Sciatic nerve (tissue), 2 donors: ENCODE results near the gene RALGDS. TPM values are rescaled to one million over a fixed set of nuclear protein-coding genes. Genes with fewer than 3 reads are reported as not detected.
"Not testable (repeated sequence)": the region's sequence is repeated elsewhere in the genome, so short reads cannot be mapped to it uniquely, and the experiment has no call there.

ENCODE experiments used
- ATAC-seq: fragments of 200-7000 bp; cut with Tn5 transposase; one replicate; pipeline ENCODE4 v1.9.1; 2020; ENCODE audit warnings: mild to moderate bottlenecking, moderate library complexity
- DNase-seq: peaks from one replicate; pipeline ENCODE4 v3.0.0-alpha.2; 2020; ENCODE audit warnings: low spot score
- intact Hi-C: fragments of 100-400 bp; cut with DNase I; formaldehyde crosslinking; loops from one replicate; pipeline ENCODE4 v1.14.2; 2022
- total RNA-seq: library from RNA; stranded (reverse); fragmentation: NEBNext Ultra II Directional; extraction: Animal tissue kit (Norgen Biotek cat#: 25700); gene quantifications from one replicate; pipeline ENCODE4 v1.2.1, GENCODE V29; 2021
- donor health status: DM: no; HTN: no; CAD: no.
- donor health status: DM: no; HTN: no; CAD: no.

RALGDS gene
- total RNA-seq: 59.7 TPM

GRCh38 chr9:133121198-133121914 is at the start of gene RALGDS:
RALGDS (minus strand) TSS chr9:133121240; CDS start chr9:133121154, 86 bp downstream.
- intact Hi-C loops: no loop called here
- ATAC-seq: peak; percentile 86
- DNase-seq: peak; percentile 94

- DNase-seq: no peak
- ATAC-seq: peak; percentile 33
- intact Hi-C loops: no loop called here
These were observed 49.7 kb upstream of the RALGDS start for GRCh38 chr9:133170716-133171115.

GRCh38 chr9:133169687-133170086 is 48.6 kb upstream of the RALGDS start:
- intact Hi-C loops, DNase-seq, ATAC-seq: not testable (repeated sequence)

- ATAC-seq: no peak
- DNase-seq: no peak
- intact Hi-C loops: no loop called here
These were observed 48.1 kb upstream of the RALGDS start for GRCh38 chr9:133169102-133169501.

GRCh38 chr9:133168432-133168831 is 47.4 kb upstream of the RALGDS start:
- ATAC-seq (no peak), DNase-seq (no peak)
- intact Hi-C loops: no loop called here

GRCh38 chr9:133167769-133168168 is 46.7 kb upstream of the RALGDS start:
- ATAC-seq (no peak), DNase-seq (peak; percentile 42)
- intact Hi-C loops: no loop called here

GRCh38 chr9:133167096-133167730 is 46.2 kb upstream of the RALGDS start:
- DNase-seq (peak; percentile 51), ATAC-seq (no peak)
- intact Hi-C loops: no loop called here

GRCh38 chr9:133166392-133166791 is 45.4 kb upstream of the RALGDS start:
- intact Hi-C loops: no loop called here
- no peak for ATAC-seq
- DNase-seq: peak; percentile 48

GRCh38 chr9:133165452-133165730 is 44.4 kb upstream of the RALGDS start:
- DNase-seq (no peak), ATAC-seq (no peak)
- intact Hi-C loops: no loop called here

GRCh38 chr9:133164191-133164590 is 43.2 kb upstream of the RALGDS start:
- no peak for ATAC-seq
- no peak for DNase-seq
- intact Hi-C loops: no loop called here

- intact Hi-C loops: no loop called here
- DNase-seq: peak; percentile 84
These were observed 42.6 kb upstream of the RALGDS start, which contains the start of gene GBGT1 for GRCh38 chr9:133163504-133164172. GBGT1 (minus strand) TSS chr9:133163914; CDS start chr9:133162412, 1,502 bp downstream.

GRCh38 chr9:133162861-133163503 is 41.9 kb upstream of the RALGDS start:
- DNase-seq (peak; percentile 64), ATAC-seq (peak; percentile 7)
- intact Hi-C loops: no loop called here

More at GRCh38 chr9:133163504-133164172, 42.6 kb upstream of the RALGDS start, which contains the start of gene GBGT1:
- peak; percentile 72 for ATAC-seq

GRCh38 chr9:133161547-133161950 is 40.5 kb upstream of the RALGDS start:
- ATAC-seq: no peak
- DNase-seq: peak; percentile 45
- intact Hi-C loops: no loop called here

GRCh38 chr9:133160742-133161546 is 39.9 kb upstream of the RALGDS start:
- peak; percentile 76 for DNase-seq
- intact Hi-C loops: no loop called here

GRCh38 chr9:133158695-133159094 is 37.7 kb upstream of the RALGDS start:
- intact Hi-C loops: no loop called here
- no peak for ATAC-seq
- DNase-seq: peak; percentile 55

More at GRCh38 chr9:133160742-133161546, 39.9 kb upstream of the RALGDS start:
- ATAC-seq: peak; percentile 86

- ATAC-seq (no peak), DNase-seq (no peak)
- intact Hi-C loops: no loop called here
These were observed 34.1 kb upstream of the RALGDS start for GRCh38 chr9:133155156-133155555.

GRCh38 chr9:133154097-133154989 is 33.3 kb upstream of the RALGDS start:
- intact Hi-C loops: no loop called here
- no peak for ATAC-seq
- DNase-seq: no peak
